Measurements from ENCODE around the gene PRRX2.
A peak's percentile ranks its signal among the peaks of the same experiment; 100 is the strongest.

The PRRX2 gene

GRCh38 chr9:129704807-129705206 lies 39.4 kb downstream of the PRRX2 start:
- H3K27ac ChIP-seq = peak overlapping the region; percentile 64 to 96
- H3K4me3 ChIP-seq = no peak overlapping the region
- no peak for DNase-seq (ENCODE audit: low spot score)
- no peak for TF ChIP-seq CTCF (IDR thresholded peaks at IDR 0.05)

- H3K4me3 ChIP-seq = no peak overlapping the region
- no peak for DNase-seq (ENCODE audit: low spot score)
- H3K27ac ChIP-seq = peak overlapping the region in 1 of 2 donors; percentile 29
- TF ChIP-seq CTCF (IDR thresholded peaks at IDR 0.05) = no peak
Observed at GRCh38 chr9:129708793-129709192, 43.3 kb downstream of the PRRX2 start.

GRCh38 chr9:129709438-129710168 lies 44.2 kb downstream of the PRRX2 start:
- H3K4me3 ChIP-seq = no peak overlapping the region
- peak overlapping the region in 1 of 2 donors; percentile 29 for H3K27ac ChIP-seq
- no peak for DNase-seq (ENCODE audit: low spot score)
- no peak for TF ChIP-seq CTCF (IDR thresholded peaks at IDR 0.05)

- no peak overlapping the region for H3K4me3 ChIP-seq
- no peak for DNase-seq (ENCODE audit: low spot score)
- peak overlapping the region in 1 of 2 donors; percentile 2 for H3K27ac ChIP-seq
- TF ChIP-seq CTCF (IDR thresholded peaks at IDR 0.05) = no peak
Observed at GRCh38 chr9:129710169-129710453, 44.7 kb downstream of the PRRX2 start.

- Histone ChIP-seq H3K4me3 (peak overlapping the region; percentile 30), H3K27ac (peak overlapping the region; percentile 75 to 79)
- DNase-seq (ENCODE audit: low spot score) = peak; percentile 73
- TF ChIP-seq CTCF (IDR thresholded peaks at IDR 0.05) = no peak
Observed at GRCh38 chr9:129712634-129713401, 47.4 kb downstream of the PRRX2 start.

GRCh38 chr9:129713402-129713679 lies 47.9 kb downstream of the PRRX2 start:
- Histone ChIP-seq H3K27ac (peak overlapping the region; percentile 75 to 79), H3K4me3 (peak overlapping the region; percentile 30)
- DNase-seq (ENCODE audit: low spot score) = no peak
- no peak for TF ChIP-seq CTCF (IDR thresholded peaks at IDR 0.05)

GRCh38 chr9:129714511-129715061 lies 49.1 kb downstream of the PRRX2 start:
- peak overlapping the region; percentile 45 for H3K4me3 ChIP-seq

More at GRCh38 chr9:129714511-129715061, 49.1 kb downstream of the PRRX2 start:
- no peak for TF ChIP-seq CTCF (IDR thresholded peaks at IDR 0.05)
- DNase-seq (ENCODE audit: low spot score) = no peak
- H3K27ac ChIP-seq = peak overlapping the region; percentile 50 to 85

All from coronary artery (tissue), 2 donors.